Measurements from ENCODE around the gene EEF1AKMT2. TPM values are rescaled to one million over a fixed set of nuclear protein-coding genes. Genes with fewer than 3 reads are reported as not detected.
"Not testable (repeated sequence)": the region's sequence is repeated elsewhere in the genome, so short reads cannot be mapped to it uniquely, and the experiment has no call there.

The EEF1AKMT2 gene
- total RNA-seq, 4 donors from 2014 or later = 23.8 to 33.6 (median 26.6) TPM

- Histone ChIP-seq H3K27me3 (no peaks in the 10 kb centered on the region), H3K36me3 (peaks cover 46 to 48% of the 10 kb centered on the region in 2 donors), H3K4me3 (replicated peaks in 1 of 3) (no peak overlapping the region), H3K4me1 (no peaks in the 10 kb centered on the region), H3K27ac (no peak overlapping the region), H3K9me3 (no peaks in the 10 kb centered on the region)
- TF ChIP-seq CTCF (IDR thresholded peaks at IDR 0.05) (peak in 4 of 6 experiments; percentile 12 to 50 (median 46)), POLR2A (IDR thresholded peaks at IDR 0.05) (no peak)
- no peak for DNase-seq
- WGBS, 2 donors = 55 to 61% methylated on average over 3 of the region's 3 CpGs
- intact Hi-C loops (cut with DNase I) = loop anchor here (10.0 kb wide), 1 partner anchor 293 kb away; no protein-coding TSS in a partner anchor
Observed at GRCh38 chr10:124827474-124827873, 35.8 kb upstream of the EEF1AKMT2 start.

GRCh38 chr10:124826262-124826661, 34.6 kb upstream of the EEF1AKMT2 start:
- intact Hi-C loops (cut with DNase I) = loop anchor here (10.0 kb wide), 1 partner anchor 291 kb away; no protein-coding TSS in a partner anchor
- Histone ChIP-seq H3K4me3 (replicated peaks in 1 of 3) (no peak overlapping the region), H3K27ac (no peak overlapping the region), H3K9me3 (no peaks in the 10 kb centered on the region), H3K27me3 (no peaks in the 10 kb centered on the region), H3K36me3 (peaks cover 35% of the 10 kb centered on the region in 2 donors), H3K4me1 (no peaks in the 10 kb centered on the region)
- DNase-seq = no peak
- WGBS, 2 donors = 95 to 96% methylated on average over 4 of the region's 4 CpGs
- no peak for TF ChIP-seq POLR2A (IDR thresholded peaks at IDR 0.05)
- TF ChIP-seq CTCF (IDR thresholded peaks at IDR 0.05) = no peak

GRCh38 chr10:124825702-124826101, 34.0 kb upstream of the EEF1AKMT2 start:
- H3K36me3 ChIP-seq = peaks cover 33 to 34% of the 10 kb centered on the region in 2 donors
- intact Hi-C loops (cut with DNase I) = loop anchor here (10.0 kb wide), 1 partner anchor 291 kb away; no protein-coding TSS in a partner anchor

GRCh38 chr10:124824932-124825331, 33.2 kb upstream of the EEF1AKMT2 start:
- DNase-seq; H3K27me3 ChIP-seq; H3K4me3 ChIP-seq (replicated peaks in 1 of 3); H3K27ac ChIP-seq; H3K4me1 ChIP-seq; H3K9me3 ChIP-seq: not testable (repeated sequence)
- peaks cover 27 to 31% of the 10 kb centered on the region in 2 donors for H3K36me3 ChIP-seq
- 95 to 97% methylated on average over 7 of the region's 7 CpGs for WGBS, 2 donors
- intact Hi-C loops (cut with DNase I) = loop anchor here (10.0 kb wide), 1 partner anchor 290 kb away; no protein-coding TSS in a partner anchor

More at GRCh38 chr10:124825702-124826101, 34.0 kb upstream of the EEF1AKMT2 start:
- no peak overlapping the region for H3K4me3 ChIP-seq (replicated peaks in 1 of 3)
- TF ChIP-seq CTCF (IDR thresholded peaks at IDR 0.05) (no peak), POLR2A (IDR thresholded peaks at IDR 0.05) (no peak)
- H3K27me3 ChIP-seq = no peaks in the 10 kb centered on the region
- no peaks in the 10 kb centered on the region for H3K4me1 ChIP-seq
- no peak for DNase-seq
- no peak overlapping the region for H3K27ac ChIP-seq
- H3K9me3 ChIP-seq = no peaks in the 10 kb centered on the region

- Histone ChIP-seq H3K27me3 (no peaks in the 10 kb centered on the region), H3K4me3 (replicated peaks in 1 of 3) (no peak overlapping the region), H3K9me3 (no peaks in the 10 kb centered on the region), H3K4me1 (peaks cover 0 to 3% of the 10 kb centered on the region in 2 donors), H3K27ac (no peak overlapping the region), H3K36me3 (peaks cover 23 to 26% of the 10 kb centered on the region in 2 donors)
- intact Hi-C loops (cut with DNase I) = loop anchor here (10.0 kb wide), 1 partner anchor 290 kb away; no protein-coding TSS in a partner anchor
- WGBS, 2 donors = 89 to 96% methylated on average over 1 of the region's 1 CpG
- no peak for TF ChIP-seq POLR2A (IDR thresholded peaks at IDR 0.05)
- no peak for TF ChIP-seq CTCF (IDR thresholded peaks at IDR 0.05)
- DNase-seq = no peak
Observed at GRCh38 chr10:124824507-124824906, 32.8 kb upstream of the EEF1AKMT2 start.
